NCI-H1048 (cell line): ENCODE results near the gene MRTFA.

Source experiments
- DNase-seq: peaks from one replicate; lab custom pipeline; 2025; lab: John Stamatoyannopoulos, UW

Gene MRTFA

DNA sequence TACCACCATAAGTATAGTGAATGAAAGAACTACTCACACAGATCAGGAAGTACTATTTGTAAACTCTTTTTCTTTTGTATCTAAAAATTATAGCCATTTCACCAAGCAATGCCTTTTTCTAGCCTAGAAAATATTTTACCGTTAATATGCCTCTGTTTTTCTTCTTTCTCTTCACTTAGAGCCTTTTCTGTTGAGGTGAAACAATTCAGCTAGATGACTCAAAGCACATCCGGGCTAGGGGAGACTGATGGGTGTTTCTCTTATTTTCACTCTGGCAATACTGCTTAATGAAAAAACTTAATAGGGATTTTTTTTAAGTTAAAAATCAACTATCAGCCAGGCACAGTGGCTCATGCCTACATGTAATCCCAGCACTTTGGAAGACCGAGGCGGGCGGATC is 172.8 kb downstream of the MRTFA start:
- no peak for DNase-seq

DNA sequence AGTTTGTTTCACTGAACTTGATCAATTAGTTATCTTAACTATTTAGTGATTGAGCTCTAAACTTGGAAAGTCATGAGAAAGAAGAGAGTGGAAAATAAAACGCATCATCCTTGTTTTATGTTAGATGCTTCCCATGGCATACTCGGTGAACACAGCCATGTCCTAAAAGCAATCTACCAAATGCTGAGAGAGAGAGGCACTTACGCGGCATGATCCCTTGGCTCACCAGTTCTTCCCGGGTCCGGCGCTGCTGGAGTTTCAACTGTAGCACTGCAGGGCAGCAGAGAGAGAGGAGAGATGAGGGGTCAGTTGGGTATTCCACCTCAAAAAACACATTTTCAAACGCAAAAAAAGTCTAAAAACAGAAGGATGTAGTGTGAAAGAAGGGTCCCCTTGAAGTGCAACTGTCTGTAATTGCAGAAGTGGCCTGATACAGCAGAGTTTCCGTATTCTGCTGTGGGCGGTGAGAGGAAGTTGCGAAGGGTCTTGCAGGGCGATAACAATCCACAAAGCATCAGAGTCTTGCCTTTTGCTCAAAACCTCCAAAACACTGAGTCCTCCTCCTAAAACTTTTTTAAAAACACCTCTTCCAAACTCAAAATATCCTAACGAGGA is 173.4 kb downstream of the MRTFA start:
- no peak for DNase-seq

DNA sequence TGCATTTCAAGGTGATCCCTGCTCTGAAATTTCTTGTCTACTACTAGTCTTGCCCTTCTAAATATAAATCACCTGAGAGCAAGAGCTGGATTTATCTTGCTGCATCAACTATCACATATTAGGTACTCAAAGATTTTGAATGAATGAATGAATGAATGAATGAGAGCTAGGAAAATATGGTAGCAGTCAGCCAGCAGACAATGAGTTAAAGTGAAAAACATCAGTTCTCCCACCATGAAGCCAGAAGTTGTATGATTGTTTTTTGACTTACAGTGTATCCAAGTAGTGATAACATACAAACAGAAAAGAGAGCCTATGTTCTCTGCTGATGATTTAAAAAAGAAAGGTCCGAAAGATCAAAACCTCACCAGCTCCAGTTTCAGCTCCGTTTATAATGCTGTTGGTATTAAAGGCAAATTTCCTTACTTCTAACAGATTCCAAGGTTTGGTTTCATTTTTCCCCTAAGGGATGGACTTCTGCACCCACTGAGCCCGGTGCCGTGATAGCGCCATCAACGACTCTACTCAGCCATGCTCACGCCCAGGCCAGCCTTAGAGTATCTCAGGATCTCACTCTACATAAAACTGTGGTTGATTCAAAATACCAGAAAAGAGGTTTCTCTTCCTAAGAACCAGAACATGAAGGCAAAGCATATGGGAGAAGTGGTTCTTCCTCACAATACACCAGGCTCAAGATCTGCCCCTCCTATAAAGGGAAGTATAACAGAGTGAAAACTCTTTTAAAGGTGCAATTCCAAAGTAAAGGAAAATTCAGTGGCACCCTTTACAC is 174.1 kb downstream of the MRTFA start:
- DNase-seq = no peak

DNA sequence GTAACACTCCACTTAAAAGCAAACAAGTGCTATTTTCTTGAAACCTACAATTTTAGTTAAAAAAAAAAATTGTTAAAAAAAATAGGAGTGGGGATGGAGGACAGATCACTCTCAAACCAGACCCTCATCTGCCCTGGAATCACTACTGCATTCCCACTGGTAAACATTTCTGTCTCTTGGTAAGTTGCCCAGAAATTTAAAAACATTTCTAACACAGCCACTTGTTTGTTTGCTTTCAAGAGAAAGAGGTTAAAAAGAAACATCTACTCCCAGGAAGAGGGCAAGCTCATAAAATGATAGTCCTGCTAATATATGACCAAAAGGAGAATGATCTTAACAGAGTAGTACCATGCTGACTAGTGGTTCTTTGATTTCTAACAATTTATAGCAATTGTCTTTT is 182.8 kb downstream of the MRTFA start:
- no peak for DNase-seq

DNA sequence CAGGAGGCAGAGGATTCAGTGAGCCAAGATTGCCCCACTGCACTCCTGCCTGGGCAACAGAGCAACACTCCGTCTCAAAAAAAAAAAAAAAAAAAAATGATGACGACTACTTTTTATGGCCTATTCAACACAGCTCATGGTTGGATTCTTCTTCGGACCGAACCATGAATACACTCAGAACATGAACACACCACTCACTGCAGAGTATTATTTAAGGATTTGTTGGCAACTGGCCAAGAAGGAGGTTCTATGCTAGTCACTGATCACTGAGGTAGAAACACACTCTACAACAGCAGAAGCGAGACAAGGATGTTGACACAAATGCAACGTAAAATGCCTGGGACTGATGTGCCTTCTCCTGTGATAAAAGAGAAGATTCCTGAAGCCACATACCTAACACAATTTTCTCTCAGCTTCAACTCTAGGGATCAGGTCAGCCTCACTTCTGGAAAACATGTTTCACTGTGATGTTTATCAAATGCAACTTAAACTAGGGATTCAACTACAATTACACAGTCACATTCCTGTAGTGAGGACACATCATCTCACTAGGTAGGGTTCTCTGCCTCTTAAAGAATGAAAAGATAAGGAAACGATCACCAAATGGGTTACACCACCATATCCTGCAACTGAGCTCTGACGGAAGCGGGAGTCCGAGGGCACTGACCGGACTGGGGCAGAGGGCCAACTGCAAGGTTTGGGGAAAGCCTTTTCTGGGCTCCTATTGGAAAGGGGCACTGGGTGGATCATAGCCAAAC is 183.6 kb downstream of the MRTFA start:
- DNase-seq = no peak

DNA sequence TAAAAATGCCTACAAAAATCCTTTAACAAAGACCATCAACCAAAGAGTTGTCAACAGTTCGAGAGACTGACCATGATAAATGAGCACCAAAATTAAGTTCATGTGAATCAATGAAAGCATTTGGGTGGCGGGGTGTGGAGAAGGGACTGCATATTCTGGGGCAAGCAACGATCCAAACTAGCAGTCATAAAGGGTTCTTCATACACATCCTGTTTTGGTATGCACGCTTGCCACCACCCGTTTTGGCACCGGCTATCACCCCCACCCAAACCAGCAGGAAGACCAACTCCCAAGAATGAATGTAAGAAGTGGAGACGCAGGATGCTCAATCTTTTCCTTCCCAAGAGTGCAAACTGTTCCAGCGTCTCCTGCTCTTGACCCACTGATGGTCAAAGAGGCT is 185.3 kb downstream of the MRTFA start:
- DNase-seq = no peak

DNA sequence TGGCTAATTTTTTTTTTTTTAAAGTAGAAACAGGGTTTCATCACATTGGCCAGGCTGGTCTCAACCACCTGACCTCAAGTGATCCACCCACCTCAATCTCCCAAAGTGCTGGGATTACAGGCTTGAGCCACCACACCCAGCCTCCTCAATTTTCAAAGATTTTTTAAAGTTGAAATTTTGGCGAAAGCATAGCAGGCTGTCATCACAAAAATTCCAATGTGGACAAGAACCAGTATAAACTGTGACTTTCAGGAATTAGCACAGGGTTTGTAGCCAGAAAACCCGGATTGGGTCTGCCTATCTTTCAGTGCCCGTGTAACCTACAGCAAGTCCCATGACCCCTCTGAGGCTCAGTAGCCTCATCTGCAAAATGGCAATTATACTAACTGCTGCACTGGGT is 185.9 kb downstream of the MRTFA start:
- no peak for DNase-seq

DNA sequence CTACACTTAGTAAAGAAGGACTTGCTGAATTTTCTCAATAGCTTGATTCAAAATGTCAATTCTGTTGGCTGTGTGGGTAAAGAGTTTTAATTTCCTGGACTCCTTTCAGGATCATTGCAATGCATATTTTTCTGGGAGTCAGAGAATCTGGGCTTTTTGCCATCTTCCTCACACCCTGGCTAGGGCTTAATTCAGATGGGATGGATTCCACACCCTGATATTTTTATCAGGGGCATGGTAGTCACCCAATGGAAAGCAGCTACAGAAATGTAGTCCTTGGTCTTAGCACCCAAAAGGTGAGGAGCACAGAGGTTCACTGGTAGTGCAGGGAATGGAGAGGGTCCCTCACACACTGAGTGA is 186.9 kb downstream of the MRTFA start:
- DNase-seq = no peak

DNA sequence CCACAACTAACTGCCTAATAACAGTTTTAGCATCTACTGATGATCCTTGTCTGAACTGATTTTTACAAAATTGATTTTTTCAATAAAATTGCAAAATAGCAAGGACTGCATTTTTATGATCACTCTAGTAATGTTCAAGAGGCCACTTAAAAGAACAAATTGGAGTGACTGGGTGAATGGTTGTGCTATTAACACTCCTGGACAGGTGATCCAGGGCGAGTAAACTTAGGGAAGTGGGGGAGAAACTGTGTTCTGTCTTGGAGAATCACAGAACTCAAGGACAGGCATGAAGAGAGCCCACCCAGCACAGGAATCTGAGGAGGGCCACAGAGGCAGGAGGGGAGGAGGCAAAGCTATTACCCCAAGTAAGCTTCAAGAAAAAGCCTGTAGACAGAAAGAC is 190.3 kb downstream of the MRTFA start:
- no peak for DNase-seq

DNA sequence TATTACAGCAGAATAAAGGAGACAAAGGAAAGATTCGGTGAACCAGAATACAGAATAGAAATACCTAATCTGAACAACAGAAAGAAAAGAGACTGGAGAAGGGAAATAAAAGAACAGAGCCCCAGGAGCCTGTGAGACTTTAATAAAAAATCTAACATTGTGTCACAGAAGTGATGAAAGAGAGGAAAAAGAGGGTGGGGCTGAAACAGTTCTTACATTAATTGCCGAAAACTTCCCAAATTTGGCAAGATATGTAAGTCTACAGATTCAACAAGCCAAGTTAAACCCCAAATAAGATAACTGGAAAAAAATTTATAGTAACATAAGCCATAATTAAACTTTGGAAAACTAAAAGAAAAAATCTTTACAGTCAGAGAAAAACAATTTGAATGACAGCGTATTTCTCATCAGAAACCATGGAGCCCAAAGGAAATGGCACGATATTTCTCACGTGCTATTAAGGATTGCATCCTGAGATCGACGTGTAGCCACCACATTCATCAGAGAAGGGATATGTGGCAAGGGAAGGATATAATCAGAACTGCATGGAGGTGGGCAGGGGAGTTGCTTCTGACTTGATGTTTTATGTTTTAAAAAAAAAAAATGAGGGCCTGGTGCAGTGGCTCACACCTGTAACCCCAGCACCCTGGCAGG is 192.2 kb downstream of the MRTFA start:
- no peak for DNase-seq

DNA sequence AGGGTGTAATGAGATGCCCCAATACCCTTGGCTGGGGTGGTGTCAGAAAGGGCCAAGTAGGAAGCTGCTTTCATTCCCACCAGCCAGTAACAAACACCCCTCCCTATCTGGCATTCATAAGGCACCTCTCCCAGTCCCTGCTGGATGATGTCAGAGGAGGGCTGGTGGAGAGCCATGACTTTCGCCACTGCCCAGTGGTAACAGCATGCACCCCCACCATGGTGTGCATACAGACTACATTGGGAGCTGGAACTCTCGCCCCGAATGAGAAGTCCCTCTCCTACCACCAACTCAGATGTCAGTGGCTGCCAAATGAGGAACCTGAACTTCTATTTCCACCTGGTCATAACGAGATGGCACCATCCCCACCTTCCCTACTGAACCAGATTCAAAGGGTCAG is 192.8 kb downstream of the MRTFA start:
- no peak for DNase-seq

DNA sequence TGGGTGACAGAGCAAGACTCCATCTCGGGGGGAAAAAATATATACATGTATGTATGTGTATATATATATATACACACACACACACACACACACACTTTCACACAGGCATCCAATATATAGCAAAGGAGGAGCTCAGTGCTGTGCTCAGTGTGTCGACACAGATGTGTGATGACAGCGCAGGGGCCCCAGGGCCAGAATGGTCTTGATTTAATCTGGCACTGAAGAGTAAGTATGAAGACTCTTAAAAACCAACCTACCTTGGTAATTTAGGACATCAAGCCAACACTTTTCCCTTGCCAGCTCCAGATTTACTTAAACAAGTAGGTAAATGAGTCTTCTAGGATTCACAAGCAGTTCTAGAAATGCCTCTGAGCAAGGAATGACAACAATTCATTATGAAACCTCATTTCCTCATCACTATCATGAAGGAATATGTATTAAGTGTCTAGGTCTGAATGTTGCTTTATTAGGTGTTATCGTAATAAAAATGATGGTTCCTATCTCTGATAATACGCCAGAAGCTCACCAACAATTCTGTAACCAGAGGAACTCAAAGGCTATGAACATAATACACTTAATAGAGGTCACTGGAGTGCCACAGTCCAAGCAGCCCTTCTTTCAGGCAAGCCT is 194.6 kb downstream of the MRTFA start:
- no peak for DNase-seq

DNA sequence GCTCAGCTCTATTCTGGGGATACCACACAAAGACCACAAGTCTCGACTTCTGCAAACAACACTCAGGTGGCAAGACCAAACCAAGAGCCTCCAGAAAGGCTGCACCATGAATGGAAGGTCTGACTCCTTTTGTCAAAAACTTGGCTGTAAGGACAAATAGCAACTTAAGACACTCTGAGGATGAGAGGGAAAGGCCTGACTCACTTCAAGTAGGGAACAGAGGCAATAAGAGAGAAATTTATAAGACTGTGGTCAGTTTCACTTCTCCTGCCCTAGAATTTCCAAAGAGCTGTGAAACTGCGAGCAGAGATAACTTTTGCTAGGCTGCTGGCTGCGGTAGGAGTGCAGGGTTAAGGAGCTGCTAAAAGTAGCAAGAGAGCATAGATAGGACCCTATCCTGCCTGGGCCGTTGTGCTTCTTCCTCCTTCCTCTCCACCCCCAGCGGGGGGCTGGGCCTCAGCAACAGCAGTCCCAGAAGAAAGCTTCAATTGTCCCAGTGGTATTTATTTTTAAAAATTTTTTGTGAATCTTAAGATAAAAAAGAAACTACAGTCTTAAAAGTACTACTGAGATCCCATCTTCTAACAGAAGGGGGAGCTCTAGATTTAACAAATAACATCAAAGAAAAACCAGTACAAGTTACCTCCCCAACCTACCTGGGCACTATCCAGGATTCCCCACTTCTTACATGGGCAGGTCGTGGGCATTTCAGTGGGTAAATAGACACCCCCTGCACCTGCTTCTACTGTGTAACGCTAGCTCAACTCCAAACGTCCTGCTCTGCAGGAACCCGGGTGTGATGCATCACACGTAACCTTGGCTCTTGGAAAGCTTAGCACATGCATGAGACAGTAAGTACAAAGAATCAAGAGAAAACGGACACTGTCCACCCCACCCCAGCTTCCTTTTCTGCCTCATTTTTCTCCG is 199.8 kb downstream of the MRTFA start:
- no peak for DNase-seq

DNA sequence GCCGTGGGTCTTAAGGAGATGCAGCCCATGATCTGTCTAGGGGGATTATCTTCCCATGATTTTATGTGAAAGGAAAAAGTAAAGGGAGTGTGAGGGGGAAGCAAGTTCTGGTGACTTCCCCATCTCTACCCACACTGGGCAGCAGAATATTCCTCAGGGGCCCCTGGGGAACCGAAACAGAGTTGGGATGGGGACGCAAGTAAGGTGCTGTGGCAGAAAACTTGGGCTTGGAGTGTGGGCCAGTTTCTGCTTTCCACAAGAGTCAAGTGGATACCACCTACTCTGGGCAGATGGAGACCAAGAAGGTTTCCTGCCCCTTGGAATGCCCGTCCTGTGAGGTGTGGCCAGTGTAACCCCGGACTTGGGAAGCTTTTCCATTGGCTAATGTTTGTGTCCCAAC is 201.8 kb downstream of the MRTFA start:
- no peak for DNase-seq

DNA sequence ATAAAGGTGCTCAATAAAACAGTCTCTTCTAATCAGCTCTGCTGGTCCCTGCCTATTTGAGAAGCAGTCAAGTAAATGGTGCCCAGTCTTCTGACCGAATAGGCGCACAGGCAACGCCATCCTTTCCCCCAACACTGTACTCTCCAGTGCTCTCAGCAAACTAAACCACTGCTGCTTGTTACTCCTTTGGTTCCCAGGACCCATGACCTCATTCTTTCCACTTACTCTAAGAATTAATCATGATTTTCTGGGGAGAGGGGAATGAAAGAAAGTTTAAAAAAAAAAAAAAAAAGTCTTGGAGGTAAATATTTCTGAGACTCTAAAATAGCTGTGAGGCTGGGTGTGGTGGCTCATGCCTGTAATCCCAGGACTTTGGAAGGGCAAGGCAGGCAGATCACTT is 202.4 kb downstream of the MRTFA start:
- DNase-seq = no peak

DNA sequence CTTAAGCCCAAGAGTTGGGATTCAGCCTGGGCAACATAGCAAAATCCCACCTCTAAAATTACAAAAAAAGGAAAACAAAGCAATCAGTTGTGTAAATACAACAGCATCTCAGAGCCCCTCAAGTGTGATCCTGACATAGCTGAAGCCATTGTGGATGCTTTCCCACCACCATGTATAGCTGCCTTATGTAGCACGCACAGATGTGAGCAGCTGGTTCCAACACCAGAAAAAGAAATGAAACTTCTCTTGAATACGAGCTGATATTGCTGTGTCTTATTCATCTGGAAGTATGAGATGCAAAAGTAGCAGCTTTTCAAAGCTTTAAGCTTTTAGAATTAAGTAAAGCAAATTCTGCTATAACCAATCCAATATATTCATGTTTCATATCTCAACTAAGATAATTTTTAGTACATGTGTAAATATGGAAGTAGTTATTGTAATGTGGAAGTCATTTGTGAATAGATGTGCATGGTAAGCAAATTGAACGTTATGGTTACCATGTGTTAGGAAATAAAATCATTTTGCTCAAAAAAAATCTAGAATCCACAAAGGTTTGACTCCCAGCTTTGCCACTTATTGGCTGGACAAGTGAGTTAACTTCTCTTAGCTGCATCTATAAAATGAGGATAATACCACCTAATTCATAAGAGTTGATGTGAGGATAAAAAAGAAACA is 203.0 kb downstream of the MRTFA start:
- DNase-seq = no peak

DNA sequence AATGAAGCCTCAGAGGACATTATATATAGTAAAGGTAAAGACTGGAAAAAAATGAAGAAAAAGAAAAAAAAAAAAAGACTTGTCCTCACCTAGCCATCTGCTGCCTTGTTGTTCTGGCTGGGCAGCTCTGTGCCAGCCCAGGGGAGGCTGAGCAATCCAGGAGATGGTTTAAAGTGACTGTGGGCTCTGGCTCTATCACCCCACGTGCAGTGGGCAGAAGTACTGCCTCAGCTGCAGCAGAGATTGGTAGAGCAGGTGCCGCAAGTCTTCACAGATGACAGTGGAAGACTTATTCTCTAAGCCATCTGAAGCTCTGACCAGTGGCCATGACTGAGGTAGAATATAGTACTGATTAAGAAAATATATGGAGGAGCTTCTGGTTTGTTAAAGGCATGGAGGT is 203.9 kb downstream of the MRTFA start:
- no peak for DNase-seq

DNA sequence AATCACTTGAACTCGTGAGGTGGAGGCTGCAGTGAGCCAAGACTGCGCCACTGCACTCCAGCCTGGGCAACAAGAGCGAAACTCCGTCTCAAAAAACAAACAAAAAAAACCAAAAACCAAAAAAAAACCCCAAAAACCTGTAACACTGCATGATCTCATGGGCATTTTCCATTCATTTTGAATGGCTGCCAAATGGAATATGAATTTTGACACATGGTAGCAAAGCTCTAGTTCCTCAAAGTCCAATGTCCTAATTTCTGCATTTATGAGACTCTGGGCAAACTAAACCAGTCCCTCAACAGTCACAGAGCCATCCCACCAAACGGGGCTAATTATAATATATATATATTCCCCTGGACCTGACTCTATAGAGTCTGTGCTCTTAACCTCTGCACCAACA is 204.4 kb downstream of the MRTFA start:
- no peak for DNase-seq

DNA sequence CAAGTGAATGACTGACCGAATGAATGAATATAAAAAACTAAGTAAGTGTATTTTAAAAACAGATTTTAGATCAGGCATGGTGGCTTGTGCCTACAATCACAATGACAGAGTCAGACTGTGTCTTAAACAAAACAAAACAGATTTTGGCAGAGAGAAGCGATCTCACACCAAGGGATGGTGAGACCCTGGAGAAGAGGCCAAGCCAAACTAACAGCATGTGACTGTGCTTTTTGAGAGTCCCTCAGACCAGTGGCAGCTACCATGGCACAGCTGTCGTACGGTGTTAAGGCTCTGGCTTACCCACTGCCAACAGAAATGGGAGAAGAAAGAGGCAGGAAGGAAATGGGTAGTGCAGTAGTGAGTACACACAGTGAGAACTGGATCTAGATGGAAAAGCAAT is 205.5 kb downstream of the MRTFA start:
- no peak for DNase-seq

DNA sequence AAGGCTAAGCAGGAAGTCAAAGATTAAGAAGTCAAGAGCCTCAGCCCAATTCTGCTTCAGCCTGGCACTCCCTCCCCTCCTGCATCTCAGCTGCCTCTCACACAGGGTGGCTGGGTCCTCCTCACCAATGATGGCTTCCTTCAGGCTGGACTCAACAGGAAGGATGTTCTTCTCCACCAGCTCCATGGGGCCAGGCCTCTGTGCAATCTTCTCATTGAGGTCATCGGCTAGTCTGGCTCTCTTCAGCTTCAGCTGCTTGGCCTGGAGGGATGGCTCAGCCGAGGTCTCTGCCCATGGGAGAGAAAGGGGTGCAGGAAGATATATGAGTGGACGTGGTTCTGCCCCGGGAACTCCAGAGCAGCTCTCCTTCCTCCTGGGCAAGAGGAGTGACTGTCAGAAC is 207.0 kb downstream of the MRTFA start:
- no peak for DNase-seq

DNA sequence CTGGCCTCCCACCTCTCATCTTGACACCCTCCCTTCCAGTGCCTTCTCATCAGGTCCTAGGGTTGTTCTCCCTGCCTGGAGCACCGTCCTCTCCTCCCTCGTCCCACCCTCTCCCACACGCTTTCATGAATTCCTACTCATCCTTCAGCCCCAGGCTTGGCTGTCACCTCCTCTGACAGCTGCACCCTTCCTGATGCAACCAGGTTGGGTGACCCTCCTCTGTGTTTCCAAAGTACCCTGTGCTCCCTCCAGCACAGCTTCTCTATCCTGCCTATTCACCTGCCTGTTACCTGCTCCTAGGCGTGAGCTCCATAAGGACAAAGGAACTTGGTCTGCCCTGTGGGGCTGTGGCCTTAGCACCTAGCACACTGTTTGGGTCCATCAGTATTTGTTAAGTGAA is 207.7 kb downstream of the MRTFA start:
- DNase-seq = no peak
